K562 (cell line): Measurements from ENCODE around the gene ITSN2. TPM values are rescaled to one million over a fixed set of nuclear protein-coding genes. Genes with fewer than 3 reads are reported as not detected.

ENCODE experiments used
- BHLHE40 ChIP-seq: IDR thresholded peaks from 2 replicates; pipeline ENCODE4 v1.6.1; 2011; ENCODE audit warnings: low read length, improper control_type of control experiment
- CTBP1 ChIP-seq: fragments of 450-650 bp; IDR thresholded peaks from 2 replicates; pipeline ENCODE4 v1.6.1; 2016; ENCODE audit warnings: borderline replicate concordance
- ERF ChIP-seq: fragments of 450-650 bp; formaldehyde crosslinking; IDR thresholded peaks from 2 replicates; pipeline ENCODE4 v1.4.0; 2020; ENCODE audit warnings: mild to moderate bottlenecking, mixed read lengths
- FOXJ2 ChIP-seq: fragments of 200-800 bp; sonication (Bioruptor generic); IDR thresholded peaks from 2 replicates; pipeline ENCODE4 v1.6.1; 2016; ENCODE audit warnings: missing genetic modification characterization, missing compliant biosample characterization
- HNRNPUL1 ChIP-seq: fragments of 200-400 bp; formaldehyde crosslinking; IDR thresholded peaks from 2 replicates; pipeline ENCODE4 v1.6.1; 2017; ENCODE audit warnings: low read length
- L3MBTL2 ChIP-seq: fragments of 450-650 bp; IDR thresholded peaks from 2 replicates; pipeline ENCODE4 v1.6.1; 2016; ENCODE audit warnings: mild to moderate bottlenecking, moderate library complexity
- WHSC1 ChIP-seq: IDR thresholded peaks from one replicate; pipeline ENCODE4 v1.6.1; 2012; ENCODE audit warnings: low read length, control low read depth, inconsistent platforms
- ZNF57 ChIP-seq: fragments of 450-650 bp; formaldehyde crosslinking; IDR thresholded peaks from 2 replicates; pipeline ENCODE4 v1.4.0; 2020; ENCODE audit warnings: mild to moderate bottlenecking, moderate library complexity
- ZNF766 ChIP-seq: fragments of 200-800 bp; sonication (Bioruptor generic); conservative IDR thresholded peaks from 2 replicates; pipeline ENCODE4 v1.6.1; 2016; ENCODE audit warnings: missing genetic modification characterization, missing compliant biosample characterization
- polyA plus RNA-seq, 8 experiments: library from polyadenylated mRNA; depleted of rRNA in 4 of 8; stranded (reverse) in 5 of 8; unstranded in 3 of 8; fragments of >200 nt; fragmentation: Nextera tagmentation in 2 of 8; fragmentation: Illumina TruSeq in 1 of 8; extraction: Ambion mirVana in 2 of 8; extraction: Trizol in 1 of 8; gene quantifications; 2 replicates each; pipeline versions ENCODE4 v1.2.1 to v1.2.3, GENCODE V29; 2011 to 2014; ENCODE audit warnings: inconsistent platforms in 1 of 8, missing spikeins in 1 of 8
- total RNA-seq, 7 experiments: library from RNA; depleted of rRNA in 6 of 7; stranded (reverse); fragments of >200 nt in 6 of 7; fragmentation: Illumina TruSeq in 2 of 7; extraction: Trizol in 2 of 7; gene quantifications; 2 replicates each; pipeline versions ENCODE4 v1.2.1 to v1.2.3, GENCODE V29; 2011 to 2021; ENCODE audit warnings: low replicate concordance in 1 of 7
- TF ChIP-seq, protein P1 (sequence below), 2 experiments: fragments of 450-650 bp in 1 of 2; sonication (generic) in 1 of 2; formaldehyde crosslinking in 1 of 2; IDR thresholded peaks; 2 replicates each; pipeline versions ENCODE4 v1.7.1 to v1.9.0; 2016 to 2022; ENCODE audit warnings: inconsistent platforms in 1 of 2, mild to moderate bottlenecking in 1 of 2, missing genetic modification reagents in 1 of 2
- TF ChIP-seq, protein P2 (sequence below): fragments of 450-650 bp; IDR thresholded peaks from 2 replicates; pipeline ENCODE4 v1.6.1; 2016
- TF ChIP-seq, protein P3 (sequence below): fragments of 250-450 bp; sonication (Bioruptor Pico); IDR thresholded peaks from 2 replicates; pipeline ENCODE4 v1.5.0; 2021
- TF ChIP-seq, protein P4 (sequence below): fragments of 450-650 bp; IDR thresholded peaks from 2 replicates; pipeline ENCODE4 v1.6.1; 2018; ENCODE audit warnings: mild to moderate bottlenecking, low read depth; ENCODE audit not compliant: partially characterized antibody
- TF ChIP-seq, protein P5 (sequence below): fragments of 450-650 bp; formaldehyde crosslinking; IDR thresholded peaks from 2 replicates; pipeline ENCODE4 v1.4.0; 2020; ENCODE audit warnings: mild to moderate bottlenecking, moderate library complexity

ITSN2 gene
- total and polyA plus RNA-seq, 9 of the 15 experiments (the other 6 are each of a cell fraction or from before 2014, with no cell fraction given) = 6.6 to 19.9 (median 15.2) TPM

DNA sequence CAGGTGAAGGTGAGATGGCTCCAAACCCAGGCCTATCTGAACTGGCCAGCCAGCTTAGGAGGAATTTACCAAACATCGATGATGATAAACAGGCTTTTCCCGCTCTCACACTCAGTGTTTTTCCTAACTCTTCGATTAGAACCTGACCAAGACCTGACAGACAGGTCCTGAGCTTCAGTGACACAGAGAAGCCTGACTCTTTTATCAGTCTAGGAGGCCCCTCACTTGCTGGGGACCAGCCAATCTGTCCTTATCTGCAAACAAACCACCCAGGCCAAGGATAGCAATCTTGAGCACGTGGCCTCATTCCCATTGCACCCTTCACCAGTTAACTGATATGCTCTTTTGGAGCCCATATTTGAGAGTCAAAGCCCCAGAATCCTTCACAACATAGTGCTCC is 1.9 kb upstream of the ITSN2 start (continued):
- TF ChIP-seq, protein P1, sequence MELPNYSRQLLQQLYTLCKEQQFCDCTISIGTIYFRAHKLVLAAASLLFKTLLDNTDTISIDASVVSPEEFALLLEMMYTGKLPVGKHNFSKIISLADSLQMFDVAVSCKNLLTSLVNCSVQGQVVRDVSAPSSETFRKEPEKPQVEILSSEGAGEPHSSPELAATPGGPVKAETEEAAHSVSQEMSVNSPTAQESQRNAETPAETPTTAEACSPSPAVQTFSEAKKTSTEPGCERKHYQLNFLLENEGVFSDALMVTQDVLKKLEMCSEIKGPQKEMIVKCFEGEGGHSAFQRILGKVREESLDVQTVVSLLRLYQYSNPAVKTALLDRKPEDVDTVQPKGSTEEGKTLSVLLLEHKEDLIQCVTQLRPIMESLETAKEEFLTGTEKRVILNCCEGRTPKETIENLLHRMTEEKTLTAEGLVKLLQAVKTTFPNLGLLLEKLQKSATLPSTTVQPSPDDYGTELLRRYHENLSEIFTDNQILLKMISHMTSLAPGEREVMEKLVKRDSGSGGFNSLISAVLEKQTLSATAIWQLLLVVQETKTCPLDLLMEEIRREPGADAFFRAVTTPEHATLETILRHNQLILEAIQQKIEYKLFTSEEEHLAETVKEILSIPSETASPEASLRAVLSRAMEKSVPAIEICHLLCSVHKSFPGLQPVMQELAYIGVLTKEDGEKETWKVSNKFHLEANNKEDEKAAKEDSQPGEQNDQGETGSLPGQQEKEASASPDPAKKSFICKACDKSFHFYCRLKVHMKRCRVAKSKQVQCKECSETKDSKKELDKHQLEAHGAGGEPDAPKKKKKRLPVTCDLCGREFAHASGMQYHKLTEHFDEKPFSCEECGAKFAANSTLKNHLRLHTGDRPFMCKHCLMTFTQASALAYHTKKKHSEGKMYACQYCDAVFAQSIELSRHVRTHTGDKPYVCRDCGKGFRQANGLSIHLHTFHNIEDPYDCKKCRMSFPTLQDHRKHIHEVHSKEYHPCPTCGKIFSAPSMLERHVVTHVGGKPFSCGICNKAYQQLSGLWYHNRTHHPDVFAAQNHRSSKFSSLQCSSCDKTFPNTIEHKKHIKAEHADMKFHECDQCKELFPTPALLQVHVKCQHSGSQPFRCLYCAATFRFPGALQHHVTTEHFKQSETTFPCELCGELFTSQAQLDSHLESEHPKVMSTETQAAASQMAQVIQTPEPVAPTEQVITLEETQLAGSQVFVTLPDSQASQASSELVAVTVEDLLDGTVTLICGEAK (IDR thresholded peaks at IDR 0.05) = no peak
- TF ChIP-seq, protein P1 (CRISPR knock-in tag; IDR thresholded peaks at IDR 0.05) = no peak
- TF ChIP-seq CTBP1 (peak; percentile 42; the same call in 1 of the 2 replicates), L3MBTL2 (peak; percentile 86), ZNF766 (0 out of 2 replicates have a peak, but pooled peaks have one; percentile 22), BHLHE40 (peak; percentile 77), WHSC1 (no peak), HNRNPUL1 (no peak), ZNF57 (no peak), ERF (CRISPR knock-in tag) (0 out of 2 replicates have a peak, but pooled peaks have one; percentile 39), FOXJ2 (tag) (0 out of 2 replicates have a peak, but pooled peaks have one; percentile 24)
- TF ChIP-seq, protein P2, sequence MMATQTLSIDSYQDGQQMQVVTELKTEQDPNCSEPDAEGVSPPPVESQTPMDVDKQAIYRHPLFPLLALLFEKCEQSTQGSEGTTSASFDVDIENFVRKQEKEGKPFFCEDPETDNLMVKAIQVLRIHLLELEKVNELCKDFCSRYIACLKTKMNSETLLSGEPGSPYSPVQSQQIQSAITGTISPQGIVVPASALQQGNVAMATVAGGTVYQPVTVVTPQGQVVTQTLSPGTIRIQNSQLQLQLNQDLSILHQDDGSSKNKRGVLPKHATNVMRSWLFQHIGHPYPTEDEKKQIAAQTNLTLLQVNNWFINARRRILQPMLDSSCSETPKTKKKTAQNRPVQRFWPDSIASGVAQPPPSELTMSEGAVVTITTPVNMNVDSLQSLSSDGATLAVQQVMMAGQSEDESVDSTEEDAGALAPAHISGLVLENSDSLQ = 0 out of 2 replicates have a peak, but pooled peaks have one; percentile 34
- TF ChIP-seq, protein P3, sequence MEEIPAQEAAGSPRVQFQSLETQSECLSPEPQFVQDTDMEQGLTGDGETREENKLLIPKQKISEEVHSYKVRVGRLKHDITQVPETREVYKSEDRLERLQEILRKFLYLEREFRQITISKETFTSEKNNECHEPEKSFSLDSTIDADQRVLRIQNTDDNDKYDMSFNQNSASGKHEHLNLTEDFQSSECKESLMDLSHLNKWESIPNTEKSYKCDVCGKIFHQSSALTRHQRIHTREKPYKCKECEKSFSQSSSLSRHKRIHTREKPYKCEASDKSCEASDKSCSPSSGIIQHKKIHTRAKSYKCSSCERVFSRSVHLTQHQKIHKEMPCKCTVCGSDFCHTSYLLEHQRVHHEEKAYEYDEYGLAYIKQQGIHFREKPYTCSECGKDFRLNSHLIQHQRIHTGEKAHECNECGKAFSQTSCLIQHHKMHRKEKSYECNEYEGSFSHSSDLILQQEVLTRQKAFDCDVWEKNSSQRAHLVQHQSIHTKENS (CRISPR knock-in tag) = no peak
- TF ChIP-seq, protein P4, sequence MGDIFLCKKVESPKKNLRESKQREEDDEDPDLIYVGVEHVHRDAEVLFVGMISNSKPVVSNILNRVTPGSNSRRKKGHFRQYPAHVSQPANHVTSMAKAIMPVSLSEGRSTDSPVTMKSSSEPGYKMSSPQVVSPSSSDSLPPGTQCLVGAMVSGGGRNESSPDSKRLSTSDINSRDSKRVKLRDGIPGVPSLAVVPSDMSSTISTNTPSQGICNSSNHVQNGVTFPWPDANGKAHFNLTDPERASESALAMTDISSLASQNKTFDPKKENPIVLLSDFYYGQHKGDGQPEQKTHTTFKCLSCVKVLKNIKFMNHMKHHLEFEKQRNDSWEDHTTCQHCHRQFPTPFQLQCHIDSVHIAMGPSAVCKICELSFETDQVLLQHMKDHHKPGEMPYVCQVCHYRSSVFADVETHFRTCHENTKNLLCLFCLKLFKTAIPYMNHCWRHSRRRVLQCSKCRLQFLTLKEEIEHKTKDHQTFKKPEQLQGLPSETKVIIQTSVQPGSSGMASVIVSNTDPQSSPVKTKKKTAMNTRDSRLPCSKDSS = no peak
- TF ChIP-seq, protein P5, sequence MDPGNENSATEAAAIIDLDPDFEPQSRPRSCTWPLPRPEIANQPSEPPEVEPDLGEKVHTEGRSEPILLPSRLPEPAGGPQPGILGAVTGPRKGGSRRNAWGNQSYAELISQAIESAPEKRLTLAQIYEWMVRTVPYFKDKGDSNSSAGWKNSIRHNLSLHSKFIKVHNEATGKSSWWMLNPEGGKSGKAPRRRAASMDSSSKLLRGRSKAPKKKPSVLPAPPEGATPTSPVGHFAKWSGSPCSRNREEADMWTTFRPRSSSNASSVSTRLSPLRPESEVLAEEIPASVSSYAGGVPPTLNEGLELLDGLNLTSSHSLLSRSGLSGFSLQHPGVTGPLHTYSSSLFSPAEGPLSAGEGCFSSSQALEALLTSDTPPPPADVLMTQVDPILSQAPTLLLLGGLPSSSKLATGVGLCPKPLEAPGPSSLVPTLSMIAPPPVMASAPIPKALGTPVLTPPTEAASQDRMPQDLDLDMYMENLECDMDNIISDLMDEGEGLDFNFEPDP (CRISPR knock-in tag) = no peak
